Measurements from ENCODE around the gene TRAPPC2L.

Gene TRAPPC2L

GRCh38 chr16:88900662-88901052 lies 43.7 kb downstream of the TRAPPC2L start:
- TF ChIP-seq, protein P1, sequence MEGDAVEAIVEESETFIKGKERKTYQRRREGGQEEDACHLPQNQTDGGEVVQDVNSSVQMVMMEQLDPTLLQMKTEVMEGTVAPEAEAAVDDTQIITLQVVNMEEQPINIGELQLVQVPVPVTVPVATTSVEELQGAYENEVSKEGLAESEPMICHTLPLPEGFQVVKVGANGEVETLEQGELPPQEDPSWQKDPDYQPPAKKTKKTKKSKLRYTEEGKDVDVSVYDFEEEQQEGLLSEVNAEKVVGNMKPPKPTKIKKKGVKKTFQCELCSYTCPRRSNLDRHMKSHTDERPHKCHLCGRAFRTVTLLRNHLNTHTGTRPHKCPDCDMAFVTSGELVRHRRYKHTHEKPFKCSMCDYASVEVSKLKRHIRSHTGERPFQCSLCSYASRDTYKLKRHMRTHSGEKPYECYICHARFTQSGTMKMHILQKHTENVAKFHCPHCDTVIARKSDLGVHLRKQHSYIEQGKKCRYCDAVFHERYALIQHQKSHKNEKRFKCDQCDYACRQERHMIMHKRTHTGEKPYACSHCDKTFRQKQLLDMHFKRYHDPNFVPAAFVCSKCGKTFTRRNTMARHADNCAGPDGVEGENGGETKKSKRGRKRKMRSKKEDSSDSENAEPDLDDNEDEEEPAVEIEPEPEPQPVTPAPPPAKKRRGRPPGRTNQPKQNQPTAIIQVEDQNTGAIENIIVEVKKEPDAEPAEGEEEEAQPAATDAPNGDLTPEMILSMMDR (IDR thresholded peaks at IDR 0.05) = no peak
- no peaks in the 10 kb centered on the region for H3K36me3 ChIP-seq
- no peak overlapping the region for H3K27ac ChIP-seq
- peaks cover 0 to 20% of the 10 kb centered on the region in 2 donors for H3K27me3 ChIP-seq
- no peaks in the 10 kb centered on the region for H3K4me1 ChIP-seq
- H3K4me3 ChIP-seq = no peak overlapping the region
- no peak for DNase-seq
- intact Hi-C loops (cut with DNase I; ENCODE audit: low total_unique reads) = no loop called here
- H3K9me3 ChIP-seq = no peaks in the 10 kb centered on the region

DNA sequence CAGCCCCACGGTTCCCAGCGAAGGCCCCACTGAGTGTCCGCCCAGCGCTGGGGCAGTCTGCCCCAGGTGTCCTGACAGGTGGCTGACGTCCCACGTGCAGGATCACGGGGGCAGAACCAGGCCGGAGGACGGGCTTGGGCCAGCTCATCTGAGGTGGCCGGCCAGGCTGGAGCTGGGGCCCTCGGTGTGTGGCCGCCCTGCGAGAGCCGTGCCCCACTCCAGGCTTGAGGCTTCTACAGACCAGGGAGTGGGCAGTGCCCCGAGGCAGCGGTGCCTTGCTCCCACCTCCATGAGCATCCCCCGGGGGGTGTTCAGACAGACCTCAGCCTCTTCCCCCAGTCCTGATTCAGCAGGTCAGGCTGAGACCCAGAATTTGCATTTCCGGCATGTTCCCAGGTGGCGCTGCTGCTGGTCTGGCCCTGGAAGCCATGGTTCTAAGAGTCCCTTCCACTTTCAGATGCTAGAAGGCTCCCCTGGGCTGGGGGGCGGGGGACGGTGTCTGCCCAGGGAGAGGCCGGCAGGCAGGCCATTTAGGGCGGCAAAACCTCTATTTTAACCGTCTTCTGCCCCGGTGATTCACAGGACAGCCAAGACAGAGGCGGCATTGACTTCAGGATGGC lies 44.9 kb downstream of the TRAPPC2L start:
- peaks cover 0 to 20% of the 10 kb centered on the region in 2 donors for H3K27me3 ChIP-seq
- no peak overlapping the region for H3K4me3 ChIP-seq
- H3K36me3 ChIP-seq = no peaks in the 10 kb centered on the region
- intact Hi-C loops (cut with DNase I; ENCODE audit: low total_unique reads) = no loop called here
- DNase-seq = no peak
- no peaks in the 10 kb centered on the region for H3K4me1 ChIP-seq
- H3K9me3 ChIP-seq = no peaks in the 10 kb centered on the region
- TF ChIP-seq, protein P1 (IDR thresholded peaks at IDR 0.05) = no peak
- H3K27ac ChIP-seq = no peak overlapping the region

DNA sequence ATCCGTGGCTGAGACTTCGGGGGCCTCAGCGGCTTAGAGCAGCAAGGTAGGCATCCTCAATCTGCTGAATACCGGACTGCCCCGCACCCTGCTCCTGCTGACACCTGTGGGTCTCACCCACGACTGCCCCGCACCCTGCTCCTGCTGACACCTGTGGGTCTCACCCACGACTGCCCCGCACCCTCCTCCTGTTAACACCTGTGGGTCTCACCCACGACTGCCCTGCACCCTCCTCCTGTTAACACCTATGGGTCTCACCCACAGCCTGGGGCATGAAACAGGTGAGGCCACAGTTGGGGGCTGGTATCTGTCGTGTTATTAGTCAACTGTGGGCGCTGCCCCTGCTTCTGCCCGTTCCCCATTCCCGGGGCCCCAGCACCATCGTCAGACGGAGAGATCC lies 45.8 kb downstream of the TRAPPC2L start:
- no peaks in the 10 kb centered on the region for H3K4me1 ChIP-seq
- peaks cover 0 to 27% of the 10 kb centered on the region in 2 donors for H3K27me3 ChIP-seq
- TF ChIP-seq, protein P1 (IDR thresholded peaks at IDR 0.05) = no peak
- no peak overlapping the region for H3K4me3 ChIP-seq
- DNase-seq = no peak
- H3K36me3 ChIP-seq = no peaks in the 10 kb centered on the region
- intact Hi-C loops (cut with DNase I; ENCODE audit: low total_unique reads) = no loop called here
- H3K9me3 ChIP-seq = no peaks in the 10 kb centered on the region
- H3K27ac ChIP-seq = no peak overlapping the region

- Histone ChIP-seq H3K4me3 (no peak overlapping the region), H3K9me3 (no peaks in the 10 kb centered on the region), H3K36me3 (no peaks in the 10 kb centered on the region), H3K4me1 (no peaks in the 10 kb centered on the region), H3K27ac (no peak overlapping the region), H3K27me3 (peaks cover 0 to 28% of the 10 kb centered on the region in 2 donors)
- DNase-seq = no peak
- TF ChIP-seq, protein P1 (IDR thresholded peaks at IDR 0.05) = no peak
- intact Hi-C loops (cut with DNase I; ENCODE audit: low total_unique reads) = no loop called here
Measured at GRCh38 chr16:88903267-88903666, 46.3 kb downstream of the TRAPPC2L start.

DNA sequence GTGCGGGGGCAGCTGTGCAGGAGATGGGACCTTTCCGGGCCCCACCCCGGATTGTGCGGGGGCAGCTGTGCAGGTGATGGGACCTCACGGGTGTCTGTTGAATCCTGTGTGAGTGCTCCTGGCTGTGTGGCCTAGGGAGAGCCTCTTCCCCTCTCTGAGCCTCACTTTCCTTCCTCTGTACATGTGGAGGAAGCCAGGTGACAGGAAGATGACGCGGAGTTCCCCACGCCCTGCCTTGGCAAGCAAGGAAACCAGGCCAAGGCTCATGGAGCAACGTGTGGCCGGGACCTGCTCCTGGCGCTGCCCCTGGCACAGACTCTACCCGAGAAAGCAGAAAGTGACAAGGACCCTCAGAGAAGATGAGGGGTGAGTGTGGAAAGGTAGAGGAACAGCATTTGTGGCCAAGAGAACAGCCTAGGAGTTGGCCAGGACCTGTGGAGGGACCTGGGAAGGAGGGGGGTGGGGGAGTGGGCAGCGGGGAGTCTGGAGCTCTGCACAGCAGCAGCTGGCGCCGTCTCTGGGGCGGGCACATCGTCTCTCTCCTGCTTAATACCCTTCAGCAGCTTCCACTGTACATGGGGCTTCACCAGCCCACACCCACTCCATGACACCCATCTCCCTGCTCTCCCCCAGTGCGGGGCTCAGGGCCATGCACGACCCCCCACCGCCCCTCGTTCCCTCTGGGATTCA lies 47.9 kb downstream of the TRAPPC2L start:
- intact Hi-C loops (cut with DNase I; ENCODE audit: low total_unique reads) = no loop called here
- Histone ChIP-seq H3K4me3 (no peak overlapping the region), H3K27ac (no peak overlapping the region), H3K4me1 (no peaks in the 10 kb centered on the region), H3K27me3 (peaks cover 0 to 39% of the 10 kb centered on the region in 2 donors), H3K9me3 (no peaks in the 10 kb centered on the region), H3K36me3 (no peaks in the 10 kb centered on the region)
- DNase-seq = no peak
- TF ChIP-seq, protein P1 (IDR thresholded peaks at IDR 0.05) = no peak
